ENCODE measurements around the gene SORBS2.

SORBS2 gene

GRCh38 chr4:185682236-185682635, 129.8 kb downstream of the SORBS2 start:
- no peak for TF ChIP-seq CTCF (conservative IDR thresholded peaks at IDR 0.05; ENCODE audit: low read depth, low read length)
- DNase-seq (ENCODE audit: low read depth), result peak; percentile 25
- H3K4me3 ChIP-seq (ENCODE audit: low read depth, low read length), result no peak overlapping the region

- DNase-seq (ENCODE audit: low read depth), result no peak
- H3K4me3 ChIP-seq (ENCODE audit: low read depth, low read length), result no peak overlapping the region
- no peak for TF ChIP-seq CTCF (conservative IDR thresholded peaks at IDR 0.05; ENCODE audit: low read depth, low read length)
These were observed 130.4 kb downstream of the SORBS2 start for GRCh38 chr4:185681604-185682003.

- DNase-seq (ENCODE audit: low read depth), result no peak
- no peak for TF ChIP-seq CTCF (conservative IDR thresholded peaks at IDR 0.05; ENCODE audit: low read depth, low read length)
- H3K4me3 ChIP-seq (ENCODE audit: low read depth, low read length), result no peak overlapping the region
These were observed 131.4 kb downstream of the SORBS2 start for GRCh38 chr4:185680617-185681016.

GRCh38 chr4:185679523-185679922, 132.5 kb downstream of the SORBS2 start:
- DNase-seq (ENCODE audit: low read depth), result no peak
- no peak overlapping the region for H3K4me3 ChIP-seq (ENCODE audit: low read depth, low read length)
- no peak for TF ChIP-seq CTCF (conservative IDR thresholded peaks at IDR 0.05; ENCODE audit: low read depth, low read length)

GRCh38 chr4:185677637-185678314, 134.2 kb downstream of the SORBS2 start:
- DNase-seq (ENCODE audit: low read depth), result no peak
- TF ChIP-seq CTCF (conservative IDR thresholded peaks at IDR 0.05; ENCODE audit: low read depth, low read length), result no peak
- no peak overlapping the region for H3K4me3 ChIP-seq (ENCODE audit: low read depth, low read length)

- no peak overlapping the region for H3K4me3 ChIP-seq (ENCODE audit: low read depth, low read length)
- TF ChIP-seq CTCF (conservative IDR thresholded peaks at IDR 0.05; ENCODE audit: low read depth, low read length), result no peak
- peak; percentile 16 for DNase-seq (ENCODE audit: low read depth)
These were observed 139.4 kb downstream of the SORBS2 start for GRCh38 chr4:185672618-185673017.

- H3K4me3 ChIP-seq (ENCODE audit: low read depth, low read length), result no peak overlapping the region
- TF ChIP-seq CTCF (conservative IDR thresholded peaks at IDR 0.05; ENCODE audit: low read depth, low read length), result no peak
- no peak for DNase-seq (ENCODE audit: low read depth)
These were observed 139.8 kb downstream of the SORBS2 start for GRCh38 chr4:185672151-185672550.
